SK-N-MC (cell line): Measurements from ENCODE around the gene BMPR1A.

Source experiments
- EZH2 ChIP-seq: fragments of 200-600 bp; sonication (generic); IDR thresholded peaks from one replicate; pipeline ENCODE4 v1.6.1; 2017; ENCODE audit warnings: antibody characterized with exemption
- POLR2AphosphoS5 ChIP-seq: IDR thresholded peaks from 2 replicates; pipeline ENCODE4 v1.6.1; 2012; ENCODE audit warnings: mild to moderate bottlenecking, low read depth, low read length, borderline replicate concordance

GRCh38 chr10:86727470-86727869 is 28.9 kb upstream of the BMPR1A start:
- TF ChIP-seq EZH2 (no peak), POLR2AphosphoS5 (no peak)
